PFSK-1 (cell line): ENCODE results near the gene CARMIL1.

Experiments
- POLR2AphosphoS5 ChIP-seq: IDR thresholded peaks from 2 replicates; pipeline ENCODE4 v1.6.1; 2012; ENCODE audit warnings: low read depth, mild to moderate bottlenecking, control low read depth, low read length, moderate library complexity
- REST ChIP-seq, 2 experiments: IDR thresholded peaks; 2 replicates each; pipeline versions ENCODE4 v1.6.1 to v1.8.0; 2011 to 2012; ENCODE audit warnings: low read depth in 2 of 2, low read length in 2 of 2, control low read depth in 1 of 2, inconsistent platforms in 1 of 2, mild to moderate bottlenecking in 1 of 2, moderate library complexity in 1 of 2; ENCODE audit not compliant: insufficient read depth in 1 of 2
- TAF1 ChIP-seq: IDR thresholded peaks from 2 replicates; pipeline ENCODE4 v1.6.1; 2012; ENCODE audit warnings: low read length, control low read depth, borderline replicate concordance; ENCODE audit not compliant: insufficient read depth

GRCh38 chr6:25544833-25545232 is 265.7 kb downstream of the CARMIL1 start:
- no peak for TF ChIP-seq REST (IDR thresholded peaks at IDR 0.05; ENCODE audit: insufficient read depth in 1 of 2, low read depth in 2 of 2, low read length in 2 of 2)
- TF ChIP-seq TAF1, result no peak
- no peak for TF ChIP-seq POLR2AphosphoS5
